Mucosa of stomach (tissue), 1 donor: ENCODE results near the gene SLC35G3.
"Not testable (repeated sequence)": the region's sequence is repeated elsewhere in the genome, so short reads cannot be mapped to it uniquely, and the experiment has no call there.

Source experiments
- H3K27me3 ChIP-seq: one replicate; pipeline ENCODE4 v1.7.0; 2013; ENCODE audit warnings: mild to moderate bottlenecking, low read length; ENCODE audit not compliant: control insufficient read depth, insufficient read depth
- H3K36me3 ChIP-seq: one replicate; pipeline ENCODE4 v1.7.0; 2013; ENCODE audit warnings: low read length; ENCODE audit not compliant: control insufficient read depth, insufficient read depth
- H3K4me1 ChIP-seq: one replicate; pipeline ENCODE4 v1.7.0; 2013; ENCODE audit warnings: mild to moderate bottlenecking, low read length; ENCODE audit not compliant: control insufficient read depth, insufficient read depth
- H3K4me3 ChIP-seq: one replicate; pipeline ENCODE4 v1.7.0; 2013; ENCODE audit warnings: low read length
- H3K9ac ChIP-seq: one replicate; pipeline ENCODE4 v1.7.0; 2013; ENCODE audit warnings: mild to moderate bottlenecking, low read length, moderate library complexity
- H3K9me3 ChIP-seq: one replicate; pipeline ENCODE4 v1.7.0; 2013; ENCODE audit warnings: mild to moderate bottlenecking, low read length, moderate library complexity; ENCODE audit not compliant: control insufficient read depth
- donor health status: Pancreatic carcinoma.

SLC35G3 gene

GRCh38 chr17:35172321-35172720, 21.9 kb downstream of the SLC35G3 start:
- H3K4me1 ChIP-seq, H3K9ac ChIP-seq, H3K36me3 ChIP-seq: not testable (repeated sequence)

GRCh38 chr17:35171834-35172233, 22.4 kb downstream of the SLC35G3 start:
- Histone ChIP-seq H3K9ac (no peak overlapping the region), H3K4me1 (no peaks in the 10 kb centered on the region), H3K27me3 (no peaks in the 10 kb centered on the region), H3K36me3 (no peaks in the 10 kb centered on the region), H3K9me3 (no peaks in the 10 kb centered on the region), H3K4me3 (no peak overlapping the region)

More at GRCh38 chr17:35172321-35172720, 21.9 kb downstream of the SLC35G3 start:
- H3K27me3 ChIP-seq, H3K9me3 ChIP-seq, H3K4me3 ChIP-seq: not testable (repeated sequence)

GRCh38 chr17:35170968-35171771, 23.0 kb downstream of the SLC35G3 start:
- Histone ChIP-seq H3K9ac (no peak overlapping the region), H3K9me3 (no peaks in the 10 kb centered on the region), H3K36me3 (no peaks in the 10 kb centered on the region), H3K4me1 (no peaks in the 10 kb centered on the region), H3K4me3 (no peak overlapping the region), H3K27me3 (peaks cover 5% of the 10 kb centered on the region)

- H3K27me3 ChIP-seq = peaks cover 5% of the 10 kb centered on the region
- no peak overlapping the region for H3K4me3 ChIP-seq
- no peak overlapping the region for H3K9ac ChIP-seq
- no peaks in the 10 kb centered on the region for H3K36me3 ChIP-seq
- H3K4me1 ChIP-seq = no peaks in the 10 kb centered on the region
- no peaks in the 10 kb centered on the region for H3K9me3 ChIP-seq
Measured at GRCh38 chr17:35169835-35170363, 24.3 kb downstream of the SLC35G3 start.

GRCh38 chr17:35167666-35168065, 26.5 kb downstream of the SLC35G3 start:
- Histone ChIP-seq H3K4me3 (no peak overlapping the region), H3K36me3 (no peaks in the 10 kb centered on the region)

GRCh38 chr17:35167046-35167445, 27.1 kb downstream of the SLC35G3 start:
- Histone ChIP-seq H3K36me3 (no peaks in the 10 kb centered on the region), H3K27me3 (peaks cover 5% of the 10 kb centered on the region), H3K4me1 (no peaks in the 10 kb centered on the region), H3K9me3 (no peaks in the 10 kb centered on the region), H3K4me3 (no peak overlapping the region), H3K9ac (no peak overlapping the region)

More at GRCh38 chr17:35167666-35168065, 26.5 kb downstream of the SLC35G3 start:
- no peaks in the 10 kb centered on the region for H3K4me1 ChIP-seq
- H3K9me3 ChIP-seq = no peaks in the 10 kb centered on the region
- H3K27me3 ChIP-seq = peaks cover 5% of the 10 kb centered on the region
- H3K9ac ChIP-seq = no peak overlapping the region

- Histone ChIP-seq H3K4me1 (no peaks in the 10 kb centered on the region), H3K36me3 (no peaks in the 10 kb centered on the region), H3K9me3 (no peaks in the 10 kb centered on the region), H3K9ac (no peak overlapping the region), H3K27me3 (peaks cover 5% of the 10 kb centered on the region), H3K4me3 (no peak overlapping the region)
Measured at GRCh38 chr17:35166526-35166925, 27.7 kb downstream of the SLC35G3 start.

- no peaks in the 10 kb centered on the region for H3K9me3 ChIP-seq
- no peaks in the 10 kb centered on the region for H3K36me3 ChIP-seq
- H3K4me1 ChIP-seq = no peaks in the 10 kb centered on the region
Measured at GRCh38 chr17:35164716-35165115, 29.5 kb downstream of the SLC35G3 start.

GRCh38 chr17:35163886-35164285, 30.3 kb downstream of the SLC35G3 start:
- Histone ChIP-seq H3K4me3 (no peak overlapping the region), H3K4me1 (no peaks in the 10 kb centered on the region), H3K27me3 (peaks cover 5% of the 10 kb centered on the region), H3K36me3 (no peaks in the 10 kb centered on the region), H3K9ac (no peak overlapping the region), H3K9me3 (no peaks in the 10 kb centered on the region)

More at GRCh38 chr17:35164716-35165115, 29.5 kb downstream of the SLC35G3 start:
- H3K27me3 ChIP-seq = peaks cover 5% of the 10 kb centered on the region
- H3K9ac ChIP-seq = no peak overlapping the region
- no peak overlapping the region for H3K4me3 ChIP-seq

- Histone ChIP-seq H3K4me3 (no peak overlapping the region), H3K9me3 (no peaks in the 10 kb centered on the region), H3K27me3 (peaks cover 5% of the 10 kb centered on the region), H3K4me1 (no peaks in the 10 kb centered on the region), H3K9ac (no peak overlapping the region), H3K36me3 (no peaks in the 10 kb centered on the region)
Measured at GRCh38 chr17:35162755-35163154, 31.4 kb downstream of the SLC35G3 start.

- H3K4me3 ChIP-seq = no peak overlapping the region
- no peaks in the 10 kb centered on the region for H3K4me1 ChIP-seq
- H3K36me3 ChIP-seq = no peaks in the 10 kb centered on the region
- H3K27me3 ChIP-seq = peaks cover 1% of the 10 kb centered on the region
- H3K9ac ChIP-seq = no peak overlapping the region
- no peaks in the 10 kb centered on the region for H3K9me3 ChIP-seq
Measured at GRCh38 chr17:35161281-35161761, 32.9 kb downstream of the SLC35G3 start.

GRCh38 chr17:35160354-35161201, 33.6 kb downstream of the SLC35G3 start:
- Histone ChIP-seq H3K27me3 (no peaks in the 10 kb centered on the region), H3K36me3 (no peaks in the 10 kb centered on the region), H3K9me3 (no peaks in the 10 kb centered on the region), H3K9ac (no peak overlapping the region), H3K4me1 (no peaks in the 10 kb centered on the region), H3K4me3 (no peak overlapping the region)
